EL (cell line): ENCODE results near the gene LHX1.

ENCODE experiments used
- DNase-seq: peaks from one replicate; pipeline ENCODE4 v3.0.0-alpha.2; 2016

Gene LHX1

GRCh38 chr17:36939802-36940312 lies 2.6 kb downstream of the LHX1 start:
- no peak for DNase-seq

GRCh38 chr17:36940313-36941264 lies 3.3 kb downstream of the LHX1 start:
- no peak for DNase-seq

DNA sequence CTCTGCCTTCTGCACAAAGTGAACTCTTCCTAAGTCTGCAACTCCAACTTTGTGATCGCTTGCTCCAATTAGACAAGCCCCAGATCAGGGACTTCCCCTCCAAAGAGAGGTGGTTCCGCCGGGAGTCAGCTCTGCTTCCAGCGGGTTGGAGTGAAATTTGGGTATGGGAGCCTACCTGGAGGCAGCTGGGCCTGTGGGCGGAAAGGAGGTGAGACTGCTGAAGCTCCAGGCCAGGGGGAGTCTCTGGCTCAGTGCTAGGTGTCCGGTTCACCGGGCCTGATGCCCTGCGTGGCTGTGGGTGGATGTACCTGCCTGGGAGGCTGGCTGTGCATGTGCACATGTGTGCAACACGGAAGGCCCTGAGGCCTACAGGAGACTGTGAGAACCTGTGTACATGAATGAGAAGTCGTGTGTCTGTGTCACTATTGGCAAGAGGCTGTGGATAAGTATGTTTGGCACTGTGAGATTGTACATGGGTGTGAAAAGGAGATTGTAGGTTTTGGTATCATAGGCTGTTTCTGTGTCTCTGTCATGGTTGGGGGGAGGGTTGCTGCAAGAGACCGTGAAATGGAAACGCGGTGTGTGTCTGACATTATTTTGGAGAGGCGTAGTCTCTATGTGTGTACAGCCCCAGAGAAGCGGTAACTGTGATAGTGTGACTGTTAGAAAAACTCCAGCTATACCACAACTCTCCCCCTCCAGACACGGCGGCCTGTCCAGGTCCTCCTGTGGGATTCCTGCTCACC lies 4.2 kb downstream of the LHX1 start:
- DNase-seq: no peak

DNA sequence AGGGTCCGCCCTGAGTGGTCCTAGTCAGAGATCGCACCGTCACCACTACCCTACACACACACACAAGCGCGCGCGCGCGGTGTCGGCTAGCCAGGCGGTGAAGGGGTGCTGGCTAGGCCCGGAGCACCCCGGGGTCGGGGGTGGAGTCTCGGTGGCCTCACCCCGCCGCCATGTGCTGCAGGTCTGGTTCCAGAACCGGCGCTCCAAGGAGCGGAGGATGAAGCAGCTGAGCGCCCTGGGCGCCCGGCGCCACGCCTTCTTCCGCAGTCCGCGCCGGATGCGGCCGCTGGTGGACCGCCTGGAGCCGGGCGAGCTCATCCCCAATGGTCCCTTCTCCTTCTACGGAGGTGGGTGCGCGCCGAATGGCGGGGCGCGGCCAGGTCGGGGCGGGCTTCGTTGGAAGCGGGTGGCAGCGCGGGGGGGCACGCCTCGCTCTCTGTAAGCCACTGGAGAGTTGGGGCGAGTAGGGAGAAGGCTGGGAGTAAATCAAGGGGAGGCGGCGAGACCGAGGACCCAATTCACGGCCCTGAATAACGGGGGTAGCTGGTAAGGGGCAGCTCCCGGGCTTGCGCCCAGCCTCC lies 4.8 kb downstream of the LHX1 start:
- DNase-seq: no peak

DNA sequence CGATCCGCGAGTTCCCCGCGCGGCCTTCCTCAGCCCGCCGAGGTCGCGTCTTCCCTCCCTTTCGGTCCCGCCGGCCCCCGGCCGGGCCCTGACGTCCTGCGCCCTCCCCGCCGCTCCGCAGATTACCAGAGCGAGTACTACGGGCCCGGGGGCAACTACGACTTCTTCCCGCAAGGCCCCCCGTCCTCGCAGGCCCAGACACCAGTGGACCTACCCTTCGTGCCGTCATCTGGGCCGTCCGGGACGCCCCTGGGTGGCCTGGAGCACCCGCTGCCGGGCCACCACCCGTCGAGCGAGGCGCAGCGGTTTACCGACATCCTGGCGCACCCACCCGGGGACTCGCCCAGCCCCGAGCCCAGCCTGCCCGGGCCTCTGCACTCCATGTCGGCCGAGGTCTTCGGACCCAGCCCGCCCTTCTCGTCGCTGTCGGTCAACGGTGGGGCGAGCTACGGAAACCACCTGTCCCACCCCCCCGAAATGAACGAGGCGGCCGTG lies 5.4 kb downstream of the LHX1 start:
- no peak for DNase-seq

DNA sequence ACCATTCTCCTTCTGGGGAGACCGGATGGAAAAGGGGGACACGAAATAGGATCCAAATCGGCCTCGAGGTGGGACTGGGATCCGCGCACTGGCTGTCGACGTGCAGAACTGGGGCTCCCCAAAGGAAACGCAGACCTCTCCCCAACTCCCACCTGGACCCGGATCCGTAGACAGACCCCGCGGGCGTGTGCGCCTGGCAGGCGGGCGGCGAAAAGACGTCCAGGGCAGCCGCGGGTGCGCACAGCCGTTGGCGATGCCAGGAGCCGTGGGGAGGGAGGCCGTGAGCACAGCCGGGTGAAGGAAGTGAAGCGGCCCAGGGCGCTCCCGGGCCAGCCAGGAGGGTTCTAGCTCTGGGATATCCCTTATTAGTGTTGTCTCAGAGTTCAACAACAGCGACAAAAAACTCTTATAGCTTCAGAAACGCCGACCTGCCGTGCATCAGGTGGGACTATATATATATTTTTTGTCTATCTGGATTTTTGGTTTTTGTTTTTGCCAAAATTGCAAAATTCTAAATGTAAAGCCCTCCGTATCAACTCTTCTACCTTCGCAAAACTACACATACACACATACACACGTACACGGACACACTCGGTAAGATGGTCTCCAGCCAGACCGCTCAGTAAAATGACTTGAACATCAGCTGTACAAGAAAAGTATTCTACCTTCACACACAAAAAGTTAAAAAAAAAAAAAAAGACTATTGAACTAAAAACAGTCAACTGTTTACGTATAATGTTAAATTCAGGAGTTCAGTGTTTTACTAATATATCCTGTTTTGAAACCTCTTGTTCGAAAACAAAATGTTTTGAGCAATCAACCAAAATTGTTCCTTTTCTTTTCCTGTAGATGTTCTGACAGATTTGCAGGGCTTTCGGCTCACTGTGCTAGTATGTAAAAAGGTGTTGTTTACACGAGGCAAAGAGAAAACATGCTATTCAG lies 6.2 kb downstream of the LHX1 start:
- DNase-seq: no peak

- DNase-seq: no peak
Measured at GRCh38 chr17:36944553-36944952, 7.3 kb downstream of the LHX1 start.

GRCh38 chr17:36945140-36945539 lies 7.9 kb downstream of the LHX1 start:
- no peak for DNase-seq

GRCh38 chr17:36945959-36946725 lies 8.9 kb downstream of the LHX1 start:
- no peak for DNase-seq

- no peak for DNase-seq
Measured at GRCh38 chr17:36946726-36947091, 9.4 kb downstream of the LHX1 start.

GRCh38 chr17:36947922-36948716 lies 10.8 kb downstream of the LHX1 start:
- DNase-seq: no peak

- DNase-seq: peak; percentile 97
Measured at GRCh38 chr17:36948717-36949460, 11.6 kb downstream of the LHX1 start, which contains the start of gene AATF. Gene AATF, plus strand, starts transcription at chr17:36948954. Its CDS starts 172 bp downstream, at chr17:36949126.

GRCh38 chr17:36949461-36949927 lies 12.2 kb downstream of the LHX1 start:
- DNase-seq: no peak

DNA sequence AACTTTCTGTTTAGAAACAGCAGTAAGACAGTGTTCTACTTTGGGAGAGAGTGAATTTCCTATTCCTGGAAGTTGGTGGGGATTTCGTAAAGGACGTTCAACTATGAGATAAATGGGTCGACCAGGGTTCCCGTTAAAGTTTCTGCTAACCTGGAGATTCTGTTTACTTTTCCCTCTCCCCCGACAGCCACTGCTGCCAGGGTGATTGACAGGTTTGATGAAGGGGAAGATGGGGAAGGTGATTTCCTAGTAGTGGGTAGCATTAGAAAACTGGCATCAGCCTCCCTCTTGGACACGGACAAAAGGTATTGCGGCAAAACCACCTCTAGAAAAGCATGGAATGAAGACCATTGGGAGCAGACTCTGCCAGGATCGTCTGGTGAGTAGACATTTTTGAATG lies 12.8 kb downstream of the LHX1 start:
- no peak for DNase-seq

DNA sequence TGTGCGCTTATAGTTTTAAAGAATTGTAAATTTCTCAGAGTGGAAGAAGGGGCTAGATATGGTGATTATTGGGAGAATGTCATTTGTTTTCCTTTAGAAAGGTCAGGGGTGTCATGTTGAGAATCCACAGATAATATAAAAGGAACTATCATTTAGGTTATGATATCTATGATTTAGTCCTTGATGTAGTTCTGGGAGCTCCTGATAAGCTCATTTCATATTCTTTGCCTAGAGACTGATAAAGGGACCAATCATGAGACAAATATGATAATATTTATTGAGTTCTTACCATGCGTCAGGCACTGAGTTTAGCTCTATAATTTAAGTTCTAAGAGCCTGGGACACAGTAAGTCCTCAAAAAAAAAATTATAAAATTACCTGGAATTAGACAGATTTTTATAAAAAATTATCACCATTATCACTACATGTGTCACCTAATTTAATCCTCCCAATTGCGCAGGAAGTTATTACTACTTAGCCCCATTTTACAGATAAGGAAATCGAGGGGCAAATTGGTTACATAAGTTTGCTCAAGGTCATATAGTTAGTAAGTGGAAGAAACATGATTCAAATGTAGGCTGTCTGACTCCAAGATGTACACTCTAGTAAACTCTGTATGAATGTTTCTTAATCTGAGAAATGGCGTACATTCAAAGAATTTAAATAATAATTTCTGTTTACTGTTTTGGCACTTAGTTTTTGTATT lies 14.0 kb downstream of the LHX1 start:
- DNase-seq: no peak

DNA sequence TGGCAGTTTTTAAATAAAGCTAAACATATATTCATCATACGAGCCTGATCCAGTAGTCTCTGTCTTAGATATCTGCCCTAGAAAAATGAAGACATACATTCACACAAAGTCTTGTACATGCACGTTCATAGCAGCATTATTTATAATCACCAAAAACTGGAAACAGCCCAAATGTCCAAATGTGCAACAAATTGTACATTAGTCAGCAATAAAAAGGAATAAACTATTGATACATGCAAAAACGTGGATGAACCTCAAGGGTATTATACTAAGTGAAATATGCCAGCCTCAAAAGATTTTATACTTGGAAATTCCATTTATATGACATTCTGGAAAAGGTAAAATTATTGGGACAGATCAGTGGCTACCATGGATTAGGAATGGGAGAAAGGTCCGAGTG lies 34.2 kb downstream of the LHX1 start:
- DNase-seq: no peak

- peak; percentile 16 for DNase-seq
Measured at GRCh38 chr17:36972186-36972700, 35.0 kb downstream of the LHX1 start.

- no peak for DNase-seq
Measured at GRCh38 chr17:36972905-36973304, 35.6 kb downstream of the LHX1 start.
